K562 (cell line): ENCODE data around the gene EFCAB7. TPM values are rescaled to one million over a fixed set of nuclear protein-coding genes. Genes with fewer than 3 reads are reported as not detected.

Experiments used
- ARID3A ChIP-seq: IDR thresholded peaks from 2 replicates; pipeline ENCODE4 v1.6.1; 2012; ENCODE audit warnings: low read depth, low read length, improper control_type of control experiment, borderline replicate concordance
- CTBP1 ChIP-seq: fragments of 450-650 bp; IDR thresholded peaks from 2 replicates; pipeline ENCODE4 v1.6.1; 2016; ENCODE audit warnings: borderline replicate concordance
- ERF ChIP-seq: fragments of 450-650 bp; formaldehyde crosslinking; IDR thresholded peaks from 2 replicates; pipeline ENCODE4 v1.4.0; 2020; ENCODE audit warnings: mild to moderate bottlenecking, mixed read lengths
- RB1 ChIP-seq: fragments of 450-650 bp; IDR thresholded peaks from 2 replicates; pipeline ENCODE4 v1.6.1; 2017; ENCODE audit warnings: low read depth, mild to moderate bottlenecking
- ZNF239 ChIP-seq: fragments of 250-450 bp; sonication (Bioruptor Pico); IDR thresholded peaks from 2 replicates; pipeline ENCODE4 v1.4.0; 2020; ENCODE audit warnings: mild to moderate bottlenecking
- ZNF274 ChIP-seq: IDR thresholded peaks from 2 replicates; pipeline ENCODE4 v1.6.1; 2011; ENCODE audit warnings: low read depth, mild to moderate bottlenecking, low read length, moderate library complexity, borderline replicate concordance
- polyA plus RNA-seq, 8 experiments: library from polyadenylated mRNA; depleted of rRNA in 4 of 8; stranded (reverse) in 5 of 8; unstranded in 3 of 8; fragments of >200 nt; fragmentation: Nextera tagmentation in 2 of 8; fragmentation: Illumina TruSeq in 1 of 8; extraction: Ambion mirVana in 2 of 8; extraction: Trizol in 1 of 8; gene quantifications; 2 replicates each; pipeline versions ENCODE4 v1.2.1 to v1.2.3, GENCODE V29; 2011 to 2014; ENCODE audit warnings: inconsistent platforms in 1 of 8, missing spikeins in 1 of 8
- total RNA-seq, 7 experiments: library from RNA; depleted of rRNA in 6 of 7; stranded (reverse); fragments of >200 nt in 6 of 7; fragmentation: Illumina TruSeq in 2 of 7; extraction: Trizol in 2 of 7; gene quantifications; 2 replicates each; pipeline versions ENCODE4 v1.2.1 to v1.2.3, GENCODE V29; 2011 to 2021; ENCODE audit warnings: low replicate concordance in 1 of 7
- TF ChIP-seq, protein P1 (sequence below), 2 experiments: fragments of 450-650 bp in 1 of 2; sonication (generic) in 1 of 2; formaldehyde crosslinking in 1 of 2; IDR thresholded peaks; 2 replicates each; pipeline versions ENCODE4 v1.7.1 to v1.9.0; 2016 to 2022; ENCODE audit warnings: inconsistent platforms in 1 of 2, mild to moderate bottlenecking in 1 of 2, missing genetic modification reagents in 1 of 2
- TF ChIP-seq, protein P2 (sequence below): sonication (generic); formaldehyde crosslinking; IDR thresholded peaks from 2 replicates; pipeline ENCODE4 v1.8.0; 2023; ENCODE audit warnings: mild to moderate bottlenecking, missing genetic modification reagents
- TF ChIP-seq, protein P3 (sequence below): fragments of 450-650 bp; IDR thresholded peaks from 2 replicates; pipeline ENCODE4 v1.6.1; 2016; ENCODE audit warnings: antibody characterized with exemption

EFCAB7 gene
- total and polyA plus RNA-seq, 9 of the 15 experiments (the other 6 are each of a cell fraction or from before 2014, with no cell fraction given) = 3.2 to 7.6 (median 5.7) TPM

GRCh38 chr1:63522891-63523728 lies at the start of gene EFCAB7, which contains the start of gene ITGB3BP (continued):
- TF ChIP-seq, protein P1, sequence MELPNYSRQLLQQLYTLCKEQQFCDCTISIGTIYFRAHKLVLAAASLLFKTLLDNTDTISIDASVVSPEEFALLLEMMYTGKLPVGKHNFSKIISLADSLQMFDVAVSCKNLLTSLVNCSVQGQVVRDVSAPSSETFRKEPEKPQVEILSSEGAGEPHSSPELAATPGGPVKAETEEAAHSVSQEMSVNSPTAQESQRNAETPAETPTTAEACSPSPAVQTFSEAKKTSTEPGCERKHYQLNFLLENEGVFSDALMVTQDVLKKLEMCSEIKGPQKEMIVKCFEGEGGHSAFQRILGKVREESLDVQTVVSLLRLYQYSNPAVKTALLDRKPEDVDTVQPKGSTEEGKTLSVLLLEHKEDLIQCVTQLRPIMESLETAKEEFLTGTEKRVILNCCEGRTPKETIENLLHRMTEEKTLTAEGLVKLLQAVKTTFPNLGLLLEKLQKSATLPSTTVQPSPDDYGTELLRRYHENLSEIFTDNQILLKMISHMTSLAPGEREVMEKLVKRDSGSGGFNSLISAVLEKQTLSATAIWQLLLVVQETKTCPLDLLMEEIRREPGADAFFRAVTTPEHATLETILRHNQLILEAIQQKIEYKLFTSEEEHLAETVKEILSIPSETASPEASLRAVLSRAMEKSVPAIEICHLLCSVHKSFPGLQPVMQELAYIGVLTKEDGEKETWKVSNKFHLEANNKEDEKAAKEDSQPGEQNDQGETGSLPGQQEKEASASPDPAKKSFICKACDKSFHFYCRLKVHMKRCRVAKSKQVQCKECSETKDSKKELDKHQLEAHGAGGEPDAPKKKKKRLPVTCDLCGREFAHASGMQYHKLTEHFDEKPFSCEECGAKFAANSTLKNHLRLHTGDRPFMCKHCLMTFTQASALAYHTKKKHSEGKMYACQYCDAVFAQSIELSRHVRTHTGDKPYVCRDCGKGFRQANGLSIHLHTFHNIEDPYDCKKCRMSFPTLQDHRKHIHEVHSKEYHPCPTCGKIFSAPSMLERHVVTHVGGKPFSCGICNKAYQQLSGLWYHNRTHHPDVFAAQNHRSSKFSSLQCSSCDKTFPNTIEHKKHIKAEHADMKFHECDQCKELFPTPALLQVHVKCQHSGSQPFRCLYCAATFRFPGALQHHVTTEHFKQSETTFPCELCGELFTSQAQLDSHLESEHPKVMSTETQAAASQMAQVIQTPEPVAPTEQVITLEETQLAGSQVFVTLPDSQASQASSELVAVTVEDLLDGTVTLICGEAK (IDR thresholded peaks at IDR 0.05) = peak; percentile 100
- TF ChIP-seq, protein P1 (CRISPR knock-in tag; IDR thresholded peaks at IDR 0.05) = no peak
- TF ChIP-seq, protein P2, sequence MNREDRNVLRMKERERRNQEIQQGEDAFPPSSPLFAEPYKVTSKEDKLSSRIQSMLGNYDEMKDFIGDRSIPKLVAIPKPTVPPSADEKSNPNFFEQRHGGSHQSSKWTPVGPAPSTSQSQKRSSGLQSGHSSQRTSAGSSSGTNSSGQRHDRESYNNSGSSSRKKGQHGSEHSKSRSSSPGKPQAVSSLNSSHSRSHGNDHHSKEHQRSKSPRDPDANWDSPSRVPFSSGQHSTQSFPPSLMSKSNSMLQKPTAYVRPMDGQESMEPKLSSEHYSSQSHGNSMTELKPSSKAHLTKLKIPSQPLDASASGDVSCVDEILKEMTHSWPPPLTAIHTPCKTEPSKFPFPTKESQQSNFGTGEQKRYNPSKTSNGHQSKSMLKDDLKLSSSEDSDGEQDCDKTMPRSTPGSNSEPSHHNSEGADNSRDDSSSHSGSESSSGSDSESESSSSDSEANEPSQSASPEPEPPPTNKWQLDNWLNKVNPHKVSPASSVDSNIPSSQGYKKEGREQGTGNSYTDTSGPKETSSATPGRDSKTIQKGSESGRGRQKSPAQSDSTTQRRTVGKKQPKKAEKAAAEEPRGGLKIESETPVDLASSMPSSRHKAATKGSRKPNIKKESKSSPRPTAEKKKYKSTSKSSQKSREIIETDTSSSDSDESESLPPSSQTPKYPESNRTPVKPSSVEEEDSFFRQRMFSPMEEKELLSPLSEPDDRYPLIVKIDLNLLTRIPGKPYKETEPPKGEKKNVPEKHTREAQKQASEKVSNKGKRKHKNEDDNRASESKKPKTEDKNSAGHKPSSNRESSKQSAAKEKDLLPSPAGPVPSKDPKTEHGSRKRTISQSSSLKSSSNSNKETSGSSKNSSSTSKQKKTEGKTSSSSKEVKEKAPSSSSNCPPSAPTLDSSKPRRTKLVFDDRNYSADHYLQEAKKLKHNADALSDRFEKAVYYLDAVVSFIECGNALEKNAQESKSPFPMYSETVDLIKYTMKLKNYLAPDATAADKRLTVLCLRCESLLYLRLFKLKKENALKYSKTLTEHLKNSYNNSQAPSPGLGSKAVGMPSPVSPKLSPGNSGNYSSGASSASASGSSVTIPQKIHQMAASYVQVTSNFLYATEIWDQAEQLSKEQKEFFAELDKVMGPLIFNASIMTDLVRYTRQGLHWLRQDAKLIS (CRISPR knock-in tag) = 0 out of 2 replicates have a peak, but pooled peaks have one; percentile 57
- TF ChIP-seq ERF (CRISPR knock-in tag) = peak; percentile 67; the same call in 1 of the 2 replicates
- no peak for TF ChIP-seq ZNF274
- TF ChIP-seq ZNF239 (CRISPR knock-in tag) = no peak
- TF ChIP-seq CTBP1 = peak; percentile 99
- TF ChIP-seq, protein P3, sequence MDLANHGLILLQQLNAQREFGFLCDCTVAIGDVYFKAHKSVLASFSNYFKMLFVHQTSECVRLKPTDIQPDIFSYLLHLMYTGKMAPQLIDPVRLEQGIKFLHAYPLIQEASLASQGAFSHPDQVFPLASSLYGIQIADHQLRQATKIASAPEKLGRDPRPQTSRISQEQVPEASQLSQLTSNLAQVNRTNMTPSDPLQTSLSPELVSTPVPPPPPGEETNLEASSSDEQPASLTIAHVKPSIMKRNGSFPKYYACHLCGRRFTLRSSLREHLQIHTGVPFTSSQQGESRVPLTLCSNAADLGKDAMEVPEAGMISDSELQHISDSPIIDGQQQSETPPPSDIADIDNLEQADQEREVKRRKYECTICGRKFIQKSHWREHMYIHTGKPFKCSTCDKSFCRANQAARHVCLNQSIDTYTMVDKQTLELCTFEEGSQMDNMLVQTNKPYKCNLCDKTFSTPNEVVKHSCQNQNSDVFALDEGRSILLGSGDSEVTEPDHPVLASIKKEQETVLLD = peak; percentile 94
- TF ChIP-seq RB1 = peak; percentile 100
- 0 out of 2 replicates have a peak, but pooled peaks have one; percentile 32 for TF ChIP-seq ARID3A
